NCI-H774 (cell line): ENCODE measurements around the gene RNPEPL1.

Experiments used
- DNase-seq: peaks from one replicate; lab custom pipeline; 2025; lab: John Stamatoyannopoulos, UW

RNPEPL1 gene

DNA sequence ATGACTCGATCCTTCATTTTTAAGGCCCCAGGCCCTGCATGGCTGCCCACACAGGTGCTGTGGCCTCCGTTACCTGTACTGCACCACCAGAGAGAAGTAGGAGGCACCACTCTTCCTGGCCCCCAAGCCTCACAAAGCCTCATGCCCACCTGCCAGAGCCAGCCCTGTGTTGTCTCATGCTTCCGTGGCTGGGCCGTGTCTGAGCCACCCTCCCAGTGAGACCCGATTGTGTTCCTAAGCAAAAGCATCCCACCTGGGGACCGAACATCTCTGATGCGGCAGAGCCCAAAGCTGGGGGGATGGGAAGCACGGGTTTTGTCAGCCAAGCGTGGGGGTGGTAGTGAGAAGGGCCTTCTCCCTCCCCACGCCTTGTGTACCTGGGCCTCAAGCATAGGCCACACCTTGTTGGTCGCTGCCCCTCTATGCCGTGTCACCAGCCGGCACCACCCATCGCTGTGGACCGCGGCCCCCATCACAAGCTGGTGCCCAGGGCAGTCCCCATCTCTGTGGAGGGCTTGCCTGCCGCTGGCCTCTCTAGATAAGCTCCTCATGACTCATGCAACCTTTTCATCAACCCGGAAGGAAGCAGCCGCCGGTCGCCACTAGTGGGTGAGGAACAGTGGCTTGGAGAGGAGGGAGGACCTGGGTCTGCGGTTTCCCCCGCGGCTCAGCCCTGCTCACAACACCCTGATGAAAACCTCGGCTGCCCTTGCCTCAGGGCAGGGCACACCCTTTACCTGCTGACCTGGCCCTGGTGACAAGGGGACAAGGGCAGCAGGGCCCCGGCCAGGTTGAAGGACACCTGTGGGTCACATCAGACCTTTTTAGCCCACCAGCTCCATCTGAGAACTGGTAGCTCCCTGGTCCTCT lies 2.7 kb upstream of the RNPEPL1 start:
- DNase-seq, result no peak

DNA sequence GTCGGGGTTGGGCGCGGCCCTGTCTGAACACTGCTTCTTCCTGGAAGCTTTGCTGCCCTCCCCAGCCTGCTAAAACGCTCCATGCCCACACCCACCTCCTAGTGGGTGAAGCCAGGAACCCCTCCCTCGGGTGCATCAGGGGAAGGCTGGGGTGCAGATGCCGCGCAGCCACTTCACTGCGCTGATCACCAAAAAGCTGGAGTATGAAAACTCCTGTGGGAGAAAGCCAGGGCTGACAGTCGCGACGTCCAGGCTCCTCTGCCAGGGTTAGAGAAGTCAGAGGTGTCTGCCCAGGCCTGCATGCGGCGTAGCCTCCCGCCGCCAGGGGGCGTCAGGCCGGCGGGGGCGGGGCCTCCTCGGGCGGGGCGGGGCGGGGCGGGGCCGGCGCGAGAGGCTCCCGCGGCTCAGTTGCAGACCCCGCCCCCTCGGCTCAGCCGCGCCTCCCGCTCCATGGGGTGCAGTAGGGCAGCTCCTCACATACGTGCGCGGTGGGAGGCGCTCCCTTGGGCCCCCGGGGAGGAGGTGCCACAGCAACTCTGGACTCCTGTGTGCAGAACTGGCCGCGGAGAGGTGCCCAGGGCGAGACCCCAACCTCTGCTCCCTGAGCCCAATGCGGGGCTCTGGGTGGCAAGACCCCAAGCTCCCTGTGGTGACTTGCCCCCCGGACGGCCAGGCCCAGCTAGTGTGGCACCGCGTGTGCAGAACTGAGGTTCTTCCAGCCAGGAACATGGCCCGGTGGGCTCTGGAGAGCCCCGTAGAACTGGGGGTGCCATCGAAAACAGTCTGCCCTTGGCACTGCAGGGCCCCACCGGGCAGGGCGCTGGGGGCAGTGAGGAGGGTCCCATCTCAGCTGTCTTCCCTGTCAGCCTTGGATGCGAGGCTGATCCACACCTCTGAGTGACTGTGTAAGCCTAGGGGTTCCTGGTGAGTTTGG lies 1.8 kb upstream of the RNPEPL1 start:
- peak; percentile 82 for DNase-seq

DNA sequence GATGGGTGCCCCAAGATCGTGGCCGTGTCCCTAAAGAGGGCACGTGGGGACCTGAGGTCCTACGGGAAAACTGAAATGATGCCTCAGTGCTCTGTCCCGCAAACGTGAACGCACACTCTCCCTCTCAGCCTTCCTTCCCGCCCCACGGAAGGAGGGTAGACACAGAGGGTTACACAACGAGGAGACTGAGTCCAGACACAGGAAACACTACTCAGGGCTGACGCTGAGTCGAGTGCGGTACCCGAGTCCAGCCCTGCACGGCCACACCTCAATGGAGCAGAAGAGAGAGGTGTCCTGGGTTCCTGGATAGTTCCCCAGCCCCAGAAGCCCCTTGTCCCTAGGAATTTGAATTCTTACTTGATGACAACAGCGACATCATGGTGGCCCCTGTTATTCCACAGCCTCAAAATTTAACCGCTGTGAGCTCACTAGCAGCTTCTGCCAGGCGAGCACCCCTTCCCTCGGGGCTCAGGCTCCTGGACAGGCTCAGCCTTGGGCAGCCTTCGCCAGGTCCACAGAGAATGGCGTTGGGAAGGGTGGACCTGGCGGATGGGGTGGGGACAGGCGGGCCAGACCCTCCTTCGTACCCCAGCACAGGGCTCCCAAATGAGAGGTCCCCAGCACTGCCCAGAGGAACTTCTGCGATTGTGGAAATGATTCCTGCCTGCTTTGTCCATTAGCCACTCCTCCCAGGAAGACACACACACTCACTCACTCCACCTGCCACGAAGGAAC lies 980 bp upstream of the RNPEPL1 start:
- DNase-seq, result no peak

DNA sequence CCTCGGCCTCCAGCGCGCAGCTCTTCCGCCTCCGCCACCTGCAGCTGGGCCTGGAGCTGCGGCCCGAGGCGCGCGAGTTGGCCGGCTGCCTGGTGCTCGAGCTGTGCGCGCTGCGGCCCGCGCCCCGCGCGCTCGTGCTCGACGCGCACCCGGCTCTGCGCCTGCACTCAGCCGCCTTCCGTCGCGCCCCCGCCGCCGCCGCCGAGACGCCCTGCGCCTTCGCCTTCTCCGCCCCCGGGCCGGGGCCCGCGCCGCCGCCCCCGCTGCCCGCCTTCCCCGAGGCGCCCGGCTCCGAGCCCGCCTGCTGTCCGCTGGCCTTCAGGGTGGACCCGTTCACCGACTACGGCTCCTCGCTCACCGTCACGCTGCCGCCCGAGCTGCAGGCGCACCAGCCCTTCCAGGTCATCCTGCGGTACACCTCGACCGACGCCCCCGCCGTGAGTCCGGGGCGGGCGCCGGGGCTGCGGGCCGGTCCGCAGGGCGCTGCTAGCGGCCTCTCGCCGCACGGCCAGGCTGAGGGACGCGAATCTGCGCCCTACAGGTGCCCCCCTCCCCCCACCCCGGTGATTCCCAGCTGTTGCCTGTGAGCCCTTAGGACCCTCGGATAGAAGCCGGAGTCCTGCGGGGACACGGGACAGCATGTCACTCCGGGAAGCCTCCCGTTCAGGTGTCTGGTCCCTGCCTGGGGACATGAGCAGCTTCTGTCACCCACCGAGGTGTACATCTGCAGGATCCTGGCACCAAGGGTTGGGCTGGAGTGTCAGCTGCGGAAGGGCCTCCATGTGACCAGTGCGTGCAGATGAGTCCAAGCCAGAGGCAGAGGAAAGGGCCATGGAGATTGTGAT lies 616 bp downstream of the RNPEPL1 start:
- DNase-seq, result peak; percentile 53

GRCh38 chr2:240569523-240569997 lies 1.3 kb downstream of the RNPEPL1 start:
- no peak for DNase-seq

- DNase-seq, result no peak
Observed at GRCh38 chr2:240569998-240570530, 1.8 kb downstream of the RNPEPL1 start.

GRCh38 chr2:240570531-240571313 lies 2.4 kb downstream of the RNPEPL1 start:
- DNase-seq, result no peak

- no peak for DNase-seq
Observed at GRCh38 chr2:240571314-240571973, 3.2 kb downstream of the RNPEPL1 start.

DNA sequence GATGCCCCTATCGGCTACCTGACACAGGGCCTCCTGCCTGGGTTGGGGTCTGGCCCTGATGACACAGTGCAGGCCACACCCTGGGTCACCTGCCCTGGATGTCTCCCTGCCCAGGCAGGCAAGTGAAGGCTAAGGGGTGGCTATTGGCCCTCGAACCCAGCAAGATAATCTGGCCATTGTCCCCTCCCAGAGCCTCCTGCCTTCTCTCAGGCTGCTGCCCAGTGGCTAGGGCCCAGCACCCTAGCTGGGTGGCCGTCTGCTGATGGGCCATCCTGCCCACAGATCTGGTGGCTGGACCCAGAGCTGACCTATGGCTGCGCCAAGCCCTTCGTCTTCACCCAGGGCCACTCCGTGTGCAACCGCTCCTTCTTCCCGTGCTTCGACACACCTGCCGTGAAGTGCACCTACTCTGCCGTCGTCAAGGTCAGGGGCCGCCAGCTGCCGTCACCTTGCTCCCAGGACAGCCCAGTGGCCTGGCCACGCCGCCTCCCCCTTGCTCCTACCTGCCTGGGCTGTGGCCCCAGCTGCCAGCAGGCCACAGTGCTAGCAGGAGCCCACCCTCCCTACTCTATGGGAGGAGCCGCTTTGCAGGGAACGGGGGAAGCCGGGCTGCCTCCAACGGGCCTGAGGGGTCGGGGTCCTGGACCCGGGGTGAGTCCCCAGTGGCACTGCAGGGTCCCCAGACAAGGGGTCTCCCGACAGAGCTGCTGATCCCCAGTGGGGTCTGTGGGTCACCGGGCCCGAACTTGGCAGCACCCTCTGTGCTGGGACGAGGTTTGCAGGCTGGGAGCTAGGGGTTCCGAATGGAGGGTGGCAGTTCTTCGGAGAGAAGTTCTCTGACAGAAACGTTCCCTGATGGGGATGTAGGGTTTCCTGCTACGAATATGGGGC lies 4.1 kb downstream of the RNPEPL1 start:
- DNase-seq, result no peak

- DNase-seq, result no peak
Observed at GRCh38 chr2:240573071-240573515, 4.8 kb downstream of the RNPEPL1 start.

- DNase-seq, result no peak
Observed at GRCh38 chr2:240573516-240574385, 5.5 kb downstream of the RNPEPL1 start.

- DNase-seq, result no peak
Observed at GRCh38 chr2:240574386-240575100, 6.3 kb downstream of the RNPEPL1 start.

- DNase-seq, result no peak
Observed at GRCh38 chr2:240575101-240575965, 7.0 kb downstream of the RNPEPL1 start.

DNA sequence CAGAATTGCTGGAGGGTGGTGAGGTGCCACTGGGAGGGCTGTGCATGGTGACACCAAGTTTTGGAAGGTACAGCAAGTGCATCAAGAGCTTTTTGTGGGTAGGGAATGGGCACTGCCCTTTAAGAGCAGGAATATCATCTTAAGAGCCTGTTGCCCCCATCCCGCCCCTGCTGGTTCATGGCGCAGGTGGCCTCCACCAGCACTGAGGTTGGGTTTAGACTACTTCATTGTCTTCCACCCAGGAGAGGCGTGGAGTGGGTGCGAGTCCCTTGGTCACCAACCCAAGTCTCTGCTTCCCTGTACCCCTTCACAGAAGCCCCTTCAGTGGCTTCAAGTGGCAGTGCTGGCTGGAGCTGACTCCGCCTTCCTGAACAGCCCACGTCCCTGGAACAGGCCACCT lies 7.8 kb downstream of the RNPEPL1 start:
- DNase-seq, result no peak

GRCh38 chr2:240576436-240577205 lies 8.3 kb downstream of the RNPEPL1 start:
- DNase-seq, result no peak
